SKM-1 (cell line): Measurements from ENCODE around the gene PCIF1.
"Not testable (repeated sequence)": the region's sequence is repeated elsewhere in the genome, so short reads cannot be mapped to it uniquely, and the experiment has no call there.

ENCODE experiments used
- DNase-seq: peaks from one replicate; lab custom pipeline; 2025; ENCODE audit not compliant: unreplicated experiment; lab: John Stamatoyannopoulos, UW

The PCIF1 gene

GRCh38 chr20:45921337-45922189 is 12.9 kb upstream of the PCIF1 start:
- DNase-seq = no peak

GRCh38 chr20:45924391-45925261 is 9.9 kb upstream of the PCIF1 start:
- DNase-seq = no peak

- DNase-seq = no peak
Measured at GRCh38 chr20:45925821-45926506, 8.5 kb upstream of the PCIF1 start.

- DNase-seq = no peak
Measured at GRCh38 chr20:45926731-45927070, 7.8 kb upstream of the PCIF1 start.

GRCh38 chr20:45927071-45927878 is 7.2 kb upstream of the PCIF1 start:
- DNase-seq = no peak

- not testable (repeated sequence) for DNase-seq
Measured at GRCh38 chr20:45931680-45932079, 2.8 kb upstream of the PCIF1 start.

- DNase-seq = peak; percentile 54
Measured at GRCh38 chr20:45933266-45934045, 1.0 kb upstream of the PCIF1 start.

- no peak for DNase-seq
Measured at GRCh38 chr20:45934046-45934585, 367 bp upstream of the PCIF1 start.

GRCh38 chr20:45935416-45936046 is 1.0 kb downstream of the PCIF1 start:
- DNase-seq = no peak

- no peak for DNase-seq
Measured at GRCh38 chr20:45937765-45938164, 3.3 kb downstream of the PCIF1 start.

GRCh38 chr20:45938727-45939438 is 4.4 kb downstream of the PCIF1 start:
- DNase-seq = no peak

- DNase-seq = no peak
Measured at GRCh38 chr20:45940053-45940452, 5.6 kb downstream of the PCIF1 start.

GRCh38 chr20:45940469-45940868 is 6.0 kb downstream of the PCIF1 start:
- DNase-seq = no peak

- no peak for DNase-seq
Measured at GRCh38 chr20:45943613-45944012, 9.1 kb downstream of the PCIF1 start.

GRCh38 chr20:45944151-45944964 is 9.9 kb downstream of the PCIF1 start:
- DNase-seq = no peak

- DNase-seq = no peak
Measured at GRCh38 chr20:45944965-45945677, 10.6 kb downstream of the PCIF1 start.

- DNase-seq = no peak
Measured at GRCh38 chr20:45945678-45946148, 11.2 kb downstream of the PCIF1 start.
